NCI-H2227 treated with DMSO at 0.1 percent for 48 hours (cell line): ENCODE results near the gene UBALD1.

Source experiments
- DNase-seq: peaks from one replicate; lab custom pipeline; 2025; lab: John Stamatoyannopoulos, UW

The UBALD1 gene

DNA sequence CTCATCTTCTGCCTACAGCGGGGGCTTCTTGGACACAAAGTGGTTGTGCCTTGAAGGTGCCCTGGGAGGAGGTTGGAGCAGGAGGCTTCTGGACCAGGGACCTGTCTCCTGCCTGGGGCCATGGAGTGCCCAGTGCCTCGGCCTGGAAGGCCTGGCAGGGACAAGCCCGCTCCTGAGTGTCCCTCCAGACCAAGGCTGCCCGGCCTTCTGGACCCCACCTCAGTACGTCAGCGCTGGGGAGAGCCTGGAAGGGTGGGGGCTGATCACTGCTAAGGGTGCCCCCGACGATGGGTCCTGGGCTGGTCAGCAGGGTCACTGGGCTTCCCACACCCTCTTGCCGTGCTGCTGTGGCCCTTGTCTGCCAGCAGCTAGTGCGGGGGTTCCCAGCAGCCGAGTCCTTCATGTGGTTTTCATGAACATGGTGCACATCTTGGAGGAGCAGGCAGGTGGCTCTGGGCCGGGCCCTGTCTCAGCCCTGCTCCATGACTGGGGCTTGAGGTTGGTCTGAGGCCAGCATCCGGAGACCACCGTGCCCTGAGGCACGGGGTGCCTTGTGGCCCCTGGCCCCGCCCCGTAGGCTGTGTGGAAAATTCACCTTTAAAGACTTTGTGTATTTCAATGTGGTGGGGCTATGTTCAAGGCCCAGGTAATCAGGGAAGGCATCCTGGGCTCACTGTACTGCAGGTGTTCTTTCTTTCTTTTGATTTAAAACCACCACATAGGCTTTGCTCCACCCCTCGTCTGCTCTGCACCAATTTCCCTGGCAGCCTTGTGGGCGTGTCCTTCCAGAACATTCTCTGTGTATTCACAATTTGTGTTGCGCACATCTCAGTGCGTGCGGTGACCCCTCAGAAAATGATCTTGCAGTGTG lies 32.3 kb upstream of the UBALD1 start:
- no peak for DNase-seq

DNA sequence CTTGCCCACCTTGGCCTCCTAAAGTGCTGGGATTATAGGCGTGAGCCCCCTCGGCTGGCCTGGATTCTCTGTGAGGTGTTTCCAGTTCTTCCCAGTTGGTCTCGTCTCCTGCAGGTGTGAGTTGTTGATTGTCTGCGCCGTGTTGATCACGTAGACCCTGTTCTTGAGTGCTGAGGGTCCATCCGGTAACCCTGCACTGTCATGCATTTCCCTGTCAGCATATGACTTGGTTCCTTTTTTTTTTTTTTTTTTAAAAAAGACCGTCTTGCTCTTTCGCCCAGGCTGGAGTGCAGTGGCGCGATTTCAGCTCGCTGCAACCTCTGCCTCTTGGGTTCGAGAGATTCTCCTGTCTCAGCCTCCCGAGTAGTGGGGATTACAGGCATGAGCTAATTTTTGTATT lies 27.2 kb upstream of the UBALD1 start:
- no peak for DNase-seq

DNA sequence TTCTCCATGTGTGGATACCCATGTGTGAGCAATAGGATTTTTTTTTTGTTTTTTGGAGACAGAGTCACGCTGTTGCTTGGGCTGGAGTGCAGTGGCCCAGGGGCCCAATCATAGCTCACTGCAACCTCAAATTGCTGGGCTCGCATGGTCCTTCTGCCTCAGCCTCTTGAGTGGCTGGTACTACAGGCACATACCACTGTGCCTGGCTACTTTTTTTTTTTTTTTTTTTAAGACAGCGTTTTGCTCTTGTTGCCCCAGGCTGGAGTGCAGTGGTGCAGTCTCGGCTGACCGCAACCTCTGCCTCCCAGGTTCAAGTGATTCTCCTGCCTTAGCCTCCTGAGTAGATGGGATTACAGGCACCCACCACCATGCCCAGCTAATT lies 26.6 kb upstream of the UBALD1 start:
- DNase-seq, result no peak

GRCh38 chr16:4640572-4641305 lies 26.1 kb upstream of the UBALD1 start:
- no peak for DNase-seq

DNA sequence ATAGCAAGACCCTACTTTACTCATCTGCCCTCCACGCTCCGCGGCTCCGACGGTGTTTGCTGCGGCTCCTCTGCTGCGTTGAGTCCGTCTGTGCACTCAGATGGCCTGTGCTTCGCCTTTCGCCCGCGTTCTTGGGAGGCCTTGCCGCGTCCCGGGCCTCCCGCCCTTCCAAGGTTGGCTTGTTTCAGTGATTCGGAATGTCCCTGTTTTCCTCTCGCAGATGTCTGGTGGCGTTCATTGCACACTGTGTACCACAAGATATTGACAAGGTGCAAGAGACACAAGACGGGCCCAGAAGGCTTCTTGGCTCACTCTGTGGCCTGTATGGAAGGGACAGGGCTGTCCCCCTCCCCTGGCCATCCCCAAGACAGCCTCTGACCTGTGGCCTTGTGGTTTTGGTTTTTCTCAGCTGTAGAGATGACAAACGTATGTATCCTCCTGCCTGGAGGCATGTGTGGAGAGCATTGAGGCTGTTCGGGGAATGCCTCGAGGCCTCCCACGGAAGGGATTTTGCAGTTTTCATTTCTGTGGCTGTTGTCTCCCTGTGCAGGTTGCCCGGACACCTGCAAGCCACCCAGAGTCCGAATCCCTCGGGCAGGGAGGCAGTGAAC lies 25.3 kb upstream of the UBALD1 start:
- DNase-seq, result no peak

- DNase-seq, result no peak
Observed at GRCh38 chr16:4637501-4638166, 22.9 kb upstream of the UBALD1 start.

DNA sequence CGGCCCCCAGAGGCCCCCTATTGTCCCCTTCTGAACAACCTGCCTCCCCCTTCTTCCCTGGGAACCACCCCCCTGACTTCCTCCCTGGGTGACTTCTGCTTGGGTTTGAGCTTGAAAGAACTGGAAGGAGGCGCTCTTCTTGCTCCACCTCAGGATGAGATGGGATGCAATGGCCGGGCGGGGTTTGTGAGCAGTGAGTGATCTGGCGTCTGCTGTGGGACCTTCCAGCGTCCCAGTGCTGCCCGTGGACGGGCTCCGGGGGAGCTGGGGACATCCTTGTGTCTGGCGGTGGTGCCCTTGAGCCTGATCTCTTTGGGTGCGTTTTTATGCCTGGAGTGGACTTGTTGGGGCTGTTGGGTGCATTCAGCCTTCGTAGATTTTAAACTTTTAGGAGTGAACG lies 21.5 kb upstream of the UBALD1 start:
- DNase-seq, result no peak

DNA sequence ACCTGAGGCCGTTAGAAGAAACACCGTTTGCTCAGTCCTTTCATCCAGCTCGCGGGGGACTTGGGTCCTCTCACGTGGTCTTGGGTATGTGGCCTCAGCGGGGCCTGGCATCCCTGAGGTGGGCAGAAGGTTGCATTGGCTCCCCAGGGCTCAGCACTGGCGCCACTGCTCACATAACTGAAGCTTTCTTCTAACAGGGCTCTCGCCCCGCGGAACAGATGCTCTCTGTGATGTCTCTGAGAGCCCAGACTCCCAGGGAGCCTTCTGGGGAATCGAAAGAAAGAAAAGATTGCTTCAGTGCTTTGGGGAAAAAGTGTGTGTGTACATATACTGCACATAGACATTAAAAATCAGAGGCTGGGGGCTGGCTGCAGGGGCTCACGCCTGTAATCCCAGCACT lies 20.1 kb upstream of the UBALD1 start:
- DNase-seq, result no peak

GRCh38 chr16:4633910-4634635 lies 19.4 kb upstream of the UBALD1 start:
- DNase-seq, result no peak

GRCh38 chr16:4631444-4631843 lies 16.8 kb upstream of the UBALD1 start:
- no peak for DNase-seq

- DNase-seq, result no peak
Observed at GRCh38 chr16:4628283-4628682, 13.6 kb upstream of the UBALD1 start.

GRCh38 chr16:4626396-4626795 lies 11.7 kb upstream of the UBALD1 start:
- DNase-seq, result no peak

- DNase-seq, result no peak
Observed at GRCh38 chr16:4625560-4626159, 11.0 kb upstream of the UBALD1 start.

DNA sequence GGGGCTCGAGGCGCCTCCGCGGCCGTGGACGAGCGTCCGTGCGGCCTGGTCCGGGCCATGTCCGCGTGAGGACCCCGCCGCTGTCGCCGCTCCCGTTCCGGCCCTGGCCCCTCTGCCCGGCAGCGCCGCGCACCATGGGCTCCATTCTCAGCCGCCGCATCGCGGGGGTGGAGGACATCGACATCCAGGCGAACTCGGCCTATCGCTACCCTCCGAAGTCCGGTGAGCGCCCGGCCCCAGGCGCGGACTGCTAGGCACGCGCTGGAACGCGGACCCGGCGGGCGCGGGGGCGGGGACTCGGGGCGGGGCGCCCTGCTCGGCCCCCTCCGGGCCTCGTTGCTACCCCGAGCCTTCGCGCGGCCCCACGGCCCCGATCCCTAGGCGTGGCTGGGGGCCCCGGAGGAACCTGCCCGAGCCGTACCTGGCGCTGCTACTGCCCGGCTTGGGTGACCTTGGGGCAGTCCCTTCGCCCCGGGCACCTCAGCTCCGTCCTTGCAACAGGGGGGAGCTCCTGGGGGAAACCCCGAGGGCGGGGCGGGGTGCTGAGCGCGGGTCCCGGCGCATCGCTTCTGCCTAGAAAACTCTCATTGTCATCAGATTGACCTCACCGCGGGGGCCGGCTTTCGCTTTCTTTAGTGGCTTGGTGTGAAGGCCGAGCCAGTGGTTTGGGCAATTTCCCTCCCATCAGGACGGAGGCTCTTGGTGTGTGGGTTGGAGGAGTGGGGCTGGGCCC lies 10.3 kb upstream of the UBALD1 start:
- peak; percentile 49 for DNase-seq

DNA sequence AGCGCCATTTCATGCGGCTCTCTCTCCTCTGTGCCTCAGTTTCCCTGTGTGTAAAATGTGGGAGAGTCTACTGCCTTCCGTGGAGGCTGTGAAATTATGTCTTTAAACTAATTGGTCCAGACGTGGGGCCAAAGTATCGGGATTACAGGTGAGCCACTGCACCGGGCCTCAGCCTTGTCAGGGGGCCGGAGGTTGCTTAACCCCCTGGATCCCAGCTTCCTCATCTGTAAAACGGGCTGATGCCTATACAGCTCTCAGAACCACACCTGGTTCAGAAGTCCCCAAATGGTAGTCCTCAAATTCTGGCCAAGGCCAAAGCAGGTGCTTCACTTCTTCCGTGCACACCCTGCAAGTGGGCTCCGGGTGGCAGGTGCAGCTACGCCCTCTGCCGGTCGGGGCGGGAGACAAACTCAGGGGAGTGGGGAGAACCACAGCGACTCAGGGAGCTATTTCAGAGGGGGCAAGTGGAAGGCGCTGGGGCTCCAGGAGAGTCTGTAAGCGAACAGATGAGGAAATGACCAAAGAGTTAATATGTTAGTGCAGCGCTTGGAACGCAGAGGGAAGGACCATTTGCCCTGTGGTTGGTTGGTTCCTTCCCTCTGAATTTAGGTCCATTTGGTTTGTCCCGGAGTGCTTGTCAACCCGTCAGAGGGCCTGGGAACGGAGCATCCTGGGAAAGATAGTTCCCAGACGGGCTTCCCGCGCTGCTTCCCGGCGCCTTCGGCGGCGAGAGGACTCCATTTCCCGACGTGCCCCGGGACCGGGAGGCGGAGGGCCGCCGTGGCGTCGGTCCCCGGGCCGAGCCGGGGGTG lies 9.5 kb upstream of the UBALD1 start, which contains the start of gene MGRN1:
MGRN1 (plus strand) TSS at position 812 of the 812 bp plus-strand sequence. CDS start 135 bp downstream, outside the sequence.
- DNase-seq, result peak; percentile 96

DNA sequence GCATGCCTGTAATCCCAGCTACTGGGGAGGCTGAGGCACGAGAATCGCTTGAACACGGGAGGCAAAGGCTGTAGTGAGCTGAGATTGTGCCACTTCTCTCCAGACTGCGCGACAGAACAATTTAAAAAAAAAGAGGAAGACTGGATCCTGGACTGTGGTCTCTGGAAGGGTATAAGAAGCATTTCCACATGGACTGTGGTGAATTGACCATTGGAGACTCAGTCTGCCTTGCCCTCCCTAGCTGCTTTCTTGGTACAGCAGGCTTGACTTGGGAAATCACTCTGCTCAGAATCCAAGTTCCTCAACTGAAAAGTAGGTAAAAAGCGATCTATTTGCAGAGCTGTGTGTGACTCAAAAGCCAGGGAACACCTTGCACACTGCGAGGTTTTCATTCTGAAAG lies 8.9 kb upstream of the UBALD1 start:
- no peak for DNase-seq

GRCh38 chr16:4618645-4619418 lies 4.1 kb upstream of the UBALD1 start:
- DNase-seq, result no peak

DNA sequence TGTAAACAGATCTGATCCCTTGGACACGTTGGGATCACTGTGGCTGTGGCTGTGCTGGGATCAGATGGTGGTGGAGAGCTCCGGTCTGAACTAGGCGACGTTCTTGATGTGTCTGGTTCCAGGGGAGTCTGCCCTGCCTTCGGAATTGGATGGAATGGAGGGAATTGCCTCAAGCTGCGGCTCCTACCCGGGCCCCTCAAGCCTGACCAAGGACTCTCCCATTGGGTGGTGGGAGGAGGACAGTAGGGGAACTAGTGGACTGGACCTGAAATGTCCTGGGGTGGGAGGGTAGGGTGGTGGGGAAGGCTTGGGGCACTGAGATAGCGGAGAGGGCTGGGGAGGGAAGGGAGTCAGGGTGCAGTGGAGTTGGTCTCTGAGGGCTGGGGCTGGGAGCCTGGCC lies 3.2 kb upstream of the UBALD1 start:
- DNase-seq, result no peak
